IMR-90 (cell line): ENCODE measurements around the gene DHX34. TPM values are rescaled to one million over a fixed set of nuclear protein-coding genes. Genes with fewer than 3 reads are reported as not detected.
"Not testable (repeated sequence)": the region's sequence is repeated elsewhere in the genome, so short reads cannot be mapped to it uniquely, and the experiment has no call there.

Experiments
- ATAC-seq: fragments of 200-7000 bp; cut with Tn5 transposase; 2 replicates; pipeline ENCODE4 v1.9.1; 2020; ENCODE audit warnings: low read depth, mild to moderate bottlenecking, moderate library complexity
- BruUV-seq: library from RNA; stranded (reverse); fragments of 400-500 nt; replicated peaks from 2 replicates; lab custom pipeline; 2021; lab: Mats Ljungman, UMichigan
- CTCF ChIA-PET: fragments of 300-600 bp; formaldehyde crosslinking; extraction: SDS; loops from one replicate; lab custom pipeline; 2021; ENCODE audit warnings: antibody characterized with exemption; lab: Yijun Ruan, JAX
- POLR2A ChIA-PET: fragments of 300-600 bp; sonication (Branson Sonifier 250); formaldehyde crosslinking; loops from one replicate; lab custom pipeline; 2022; ENCODE audit warnings: antibody characterized with exemption; ENCODE audit not compliant: unreplicated experiment; lab: Charles Lee
- DNase-seq: peaks from one replicate; pipeline ENCODE4 v3.0.0; 2013
- H2AFZ ChIP-seq: replicated peaks from 2 replicates; pipeline ENCODE3; 2013; ENCODE audit warnings: low read length, mild to moderate bottlenecking; ENCODE audit not compliant: poor library complexity
- H2AK5ac ChIP-seq: 2 replicates; pipeline ENCODE4 v1.6.1; 2013; ENCODE audit warnings: low read depth, low read length, inconsistent platforms
- H2AK9ac ChIP-seq: replicated peaks from 2 replicates; pipeline ENCODE3; 2013; ENCODE audit warnings: mild to moderate bottlenecking, low read depth, low read length, moderate library complexity; ENCODE audit not compliant: poor library complexity
- H2BK120ac ChIP-seq: 2 replicates; pipeline ENCODE4 v1.6.1; 2013; ENCODE audit warnings: low read depth, low read length, inconsistent platforms
- H2BK15ac ChIP-seq: 3 replicates; pipeline ENCODE4 v1.6.1; 2013; ENCODE audit warnings: low read depth, low read length, inconsistent platforms
- H2BK20ac ChIP-seq: 2 replicates; pipeline ENCODE4 v1.6.1; 2013; ENCODE audit warnings: low read depth, mild to moderate bottlenecking, inconsistent platforms, low read length, moderate library complexity
- H2BK5ac ChIP-seq: 2 replicates; pipeline ENCODE4 v1.6.1; 2013; ENCODE audit warnings: mild to moderate bottlenecking, low read depth, low read length, inconsistent platforms; ENCODE audit not compliant: poor library complexity, severe bottlenecking
- H3K14ac ChIP-seq: replicated peaks from 2 replicates; pipeline ENCODE4 v1.6.1; 2013; ENCODE audit warnings: low read depth, low read length, inconsistent platforms
- H3K18ac ChIP-seq: 2 replicates; pipeline ENCODE4 v1.6.1; 2013; ENCODE audit warnings: low read depth, low read length, control low read depth
- H3K23ac ChIP-seq: 2 replicates; pipeline ENCODE4 v1.6.1; 2013; ENCODE audit warnings: low read depth, low read length, inconsistent platforms
- H3K27ac ChIP-seq: 2 replicates; pipeline ENCODE4 v1.5.1; 2013; ENCODE audit warnings: mild to moderate bottlenecking, control low read depth, low read length; ENCODE audit not compliant: insufficient read depth
- H3K27me3 ChIP-seq: 2 replicates; pipeline ENCODE4 v1.6.1; 2013; ENCODE audit warnings: low read length; ENCODE audit not compliant: control insufficient read depth, insufficient read depth
- H3K36me3 ChIP-seq: 2 replicates; pipeline ENCODE4 v1.6.1; 2013; ENCODE audit warnings: low read length, mixed read lengths; ENCODE audit not compliant: control insufficient read depth, insufficient read depth
- H3K4ac ChIP-seq: 2 replicates; pipeline ENCODE4 v1.6.1; 2013; ENCODE audit warnings: low read depth, low read length, inconsistent platforms
- H3K4me1 ChIP-seq: 2 replicates; pipeline ENCODE4 v1.6.1; 2013; ENCODE audit warnings: low read length, mixed read lengths; ENCODE audit not compliant: control insufficient read depth, insufficient read depth
- H3K4me2 ChIP-seq: 2 replicates; pipeline ENCODE4 v1.6.1; 2013; ENCODE audit warnings: low read depth, mild to moderate bottlenecking, control low read depth, low read length, moderate library complexity
- H3K4me3 ChIP-seq: 2 replicates; pipeline ENCODE4 v1.5.1; 2013; ENCODE audit warnings: low read depth, mild to moderate bottlenecking, control low read depth, low read length, moderate library complexity; ENCODE audit not compliant: insufficient read depth
- H3K56ac ChIP-seq: 2 replicates; pipeline ENCODE4 v1.6.1; 2013; ENCODE audit warnings: low read length, inconsistent platforms; ENCODE audit not compliant: insufficient read depth; ENCODE audit errors: extremely low read depth
- H3K79me1 ChIP-seq, 2 experiments: 2 replicates each; pipeline ENCODE4 v1.6.1; 2013; ENCODE audit warnings: low read length in 2 of 2, inconsistent platforms in 1 of 2, low read depth in 1 of 2
- H3K9ac ChIP-seq: 2 replicates; pipeline ENCODE4 v1.6.1; 2013; ENCODE audit warnings: low read depth, low read length, control low read depth
- H3K9me1 ChIP-seq: 2 replicates; pipeline ENCODE4 v1.6.1; 2013; ENCODE audit warnings: low read length, inconsistent platforms; ENCODE audit not compliant: insufficient read depth
- H3K9me3 ChIP-seq: 2 replicates; pipeline ENCODE4 v1.6.1; 2013; ENCODE audit warnings: low read length; ENCODE audit not compliant: control insufficient read depth, insufficient read depth
- H4K20me1 ChIP-seq: 2 replicates; pipeline ENCODE4 v1.6.1; 2013; ENCODE audit warnings: low read length, inconsistent platforms; ENCODE audit not compliant: insufficient read depth
- H4K5ac ChIP-seq: 2 replicates; pipeline ENCODE4 v1.6.1; 2013; ENCODE audit warnings: mild to moderate bottlenecking, low read depth, low read length, control low read depth
- H4K8ac ChIP-seq, 2 experiments: 2 replicates each; pipeline ENCODE4 v1.6.1; 2013; ENCODE audit warnings: low read depth in 2 of 2, low read length in 2 of 2, control low read depth in 1 of 2, inconsistent platforms in 1 of 2
- H4K91ac ChIP-seq: 2 replicates; pipeline ENCODE4 v1.6.1; 2013; ENCODE audit warnings: low read depth, low read length, inconsistent platforms; ENCODE audit not compliant: insufficient read depth
- whole genome bisulfite sequencing, 2 experiments: methylation state at CpG; one replicate each; pipeline versions ENCODE4 v1.1.5 to v1.1.7; 2013; ENCODE audit warnings: missing lambda C conversion rate in 2 of 2; ENCODE audit not compliant: insufficient read length in 1 of 2; ENCODE audit errors: extremely low coverage in 2 of 2; 5-methylcytosine and 5-hydroxymethylcytosine counted together
- dilution Hi-C: fragments of 300-500 bp; cut with HindIII; formaldehyde crosslinking; loops from one replicate; pipeline ENCODE4 v1.14.3; 2018; ENCODE audit warnings: low sequenced_read_pairs; ENCODE audit not compliant: unreplicated experiment
- in situ Hi-C: fragments of 300-500 bp; cut with MboI; formaldehyde crosslinking; loops from 3 replicates; pipeline ENCODE4 v1.14.3; 2019; ENCODE audit warnings: low sequenced_read_pairs, inconsistent platforms, mixed read lengths
- intact Hi-C: fragments of 100-400 bp; cut with micrococcal nuclease; formaldehyde crosslinking; loops from 2 replicates; pipeline ENCODE4 v1.10.0; 2022
- polyA plus RNA-seq, 3 experiments: library from polyadenylated mRNA; depleted of rRNA; stranded (reverse); fragments of >200 nt; gene quantifications; 2 replicates each; pipeline ENCODE4 v1.2.3, GENCODE V29; 2012; ENCODE audit warnings: low replicate concordance in 1 of 3
- total RNA-seq: library from RNA; depleted of rRNA; stranded (reverse); fragments of >200 nt; gene quantifications from 2 replicates; pipeline ENCODE4 v1.2.3, GENCODE V29; 2012

Gene DHX34
- total and polyA plus RNA-seq, 2 of the 4 experiments (the other 2 are of a cell fraction), result 4.5 to 13.7 TPM

DNA sequence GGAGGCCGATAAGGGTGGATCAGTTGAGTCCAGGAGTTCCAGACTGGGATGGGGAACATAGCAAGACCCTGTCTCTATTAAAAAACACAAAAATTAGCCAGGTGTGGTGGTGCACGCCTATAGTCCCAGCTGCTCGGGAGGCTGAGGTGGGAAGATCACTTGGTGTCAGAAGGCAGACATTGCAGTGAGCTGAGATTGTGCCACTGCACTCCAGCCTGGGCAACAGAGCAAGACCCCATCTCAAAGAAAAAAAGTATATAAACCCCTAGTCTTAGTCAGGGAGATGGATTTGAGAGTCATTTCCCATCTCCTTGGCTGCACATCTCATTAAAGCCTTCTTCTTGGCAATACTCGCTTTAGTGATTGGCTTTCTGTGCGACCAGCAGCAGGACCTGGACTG, 34.8 kb downstream of the DHX34 start:
- H3K23ac ChIP-seq, H3K27ac ChIP-seq, H2BK20ac ChIP-seq, H2BK15ac ChIP-seq, H3K4me1 ChIP-seq, H4K5ac ChIP-seq, H3K27me3 ChIP-seq, H3K4me2 ChIP-seq, H3K4me3 ChIP-seq, H3K79me1 ChIP-seq, CTCF ChIA-PET, H2BK120ac ChIP-seq, H3K14ac ChIP-seq, H2AFZ ChIP-seq, ATAC-seq, H3K9me1 ChIP-seq, in situ Hi-C loops, H2BK5ac ChIP-seq, H3K9ac ChIP-seq, H4K20me1 ChIP-seq, dilution Hi-C loops, H4K91ac ChIP-seq, H3K9me3 ChIP-seq, H2AK5ac ChIP-seq, intact Hi-C loops, H3K18ac ChIP-seq, DNase-seq, H3K4ac ChIP-seq, H3K56ac ChIP-seq, H2AK9ac ChIP-seq, BruUV-seq, H4K8ac ChIP-seq: not testable (repeated sequence)
- POLR2A ChIA-PET, result interaction anchor here (0.6 kb wide), 1 partner anchor 211 kb away, joined by 6 read pairs; no protein-coding TSS in a partner anchor
- no CpG with 5 or more reads among the region's 5 CpGs for WGBS, 2 experiments
- peaks cover 30% of the 10 kb centered on the region for H3K36me3 ChIP-seq

DNA sequence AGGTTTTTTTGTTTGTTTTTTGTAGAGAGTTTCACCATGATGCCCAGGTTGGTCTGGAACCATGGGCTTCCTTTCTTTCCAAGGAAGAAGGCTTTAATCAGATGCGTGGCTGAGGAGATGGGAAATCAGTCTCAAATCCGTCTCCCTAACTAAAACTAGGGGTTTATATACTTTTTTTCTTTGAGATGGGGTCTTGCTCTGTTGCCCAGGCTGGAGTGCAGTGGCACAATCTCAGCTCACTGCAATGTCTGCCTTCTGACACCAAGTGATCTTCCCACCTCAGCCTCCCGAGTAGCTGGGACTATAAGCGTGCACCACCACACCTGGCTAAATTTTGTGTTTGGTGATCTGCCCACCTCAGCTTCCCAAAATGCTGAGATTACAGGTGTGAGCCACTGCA, 35.4 kb downstream of the DHX34 start:
- peaks cover 28% of the 10 kb centered on the region for H3K36me3 ChIP-seq
- H3K23ac ChIP-seq, H4K5ac ChIP-seq, H2AK5ac ChIP-seq, H3K4me1 ChIP-seq, H3K27me3 ChIP-seq, H2BK5ac ChIP-seq, H2BK120ac ChIP-seq, in situ Hi-C loops, H3K18ac ChIP-seq, H3K27ac ChIP-seq, H2BK20ac ChIP-seq, H3K4me3 ChIP-seq, H3K9ac ChIP-seq, ATAC-seq, BruUV-seq, DNase-seq, H3K14ac ChIP-seq, H3K79me1 ChIP-seq, H3K9me1 ChIP-seq, H3K56ac ChIP-seq, H3K4me2 ChIP-seq, H2AK9ac ChIP-seq, H4K20me1 ChIP-seq, H2BK15ac ChIP-seq, H3K4ac ChIP-seq, H2AFZ ChIP-seq, H4K8ac ChIP-seq, H3K9me3 ChIP-seq, dilution Hi-C loops, intact Hi-C loops, H4K91ac ChIP-seq: not testable (repeated sequence)
- ChIA-PET CTCF (interaction anchor here (0.6 kb wide), 1 partner anchor 14 kb away, joined by 3 read pairs; no protein-coding TSS in a partner anchor), POLR2A (interaction anchor here (0.6 kb wide), 1 partner anchor 210 kb away, joined by 6 read pairs; no protein-coding TSS in a partner anchor)
- no CpG with 5 or more reads among the region's 4 CpGs for whole genome bisulfite sequencing, 2 experiments
